ENCODE results near the gene F2. TPM values are rescaled to one million over a fixed set of nuclear protein-coding genes. Genes with fewer than 3 reads are reported as not detected.

Gene F2
- total and polyA plus RNA-seq, 2 donors (not counting 1 experiment from before 2014, with no cell fraction given): not detected

GRCh38 chr11:46743043-46743442 is 24.0 kb downstream of the F2 start:
- no peak overlapping the region for H3K4me3 ChIP-seq (replicated peaks in 1 of 4; ENCODE audit: control extremely low read depth in 1 of 4, insufficient read depth in 1 of 4, low read depth in 3 of 4, low read length in 4 of 4)
- H2AFZ ChIP-seq (ENCODE audit: low read length): no peak overlapping the region
- H3K9ac ChIP-seq (ENCODE audit: insufficient read depth, low read length): no peak overlapping the region
- H3K36me3 ChIP-seq (ENCODE audit: control insufficient read depth, insufficient read depth, low read length): peaks cover 9% of the 10 kb centered on the region
- H3K27ac ChIP-seq (ENCODE audit: insufficient read depth, low read length): no peak overlapping the region
- no peaks in the 10 kb centered on the region for H3K4me1 ChIP-seq (ENCODE audit: control insufficient read depth, extremely low read depth, insufficient read depth, low read length)
- no peaks in the 10 kb centered on the region for H3K27me3 ChIP-seq (ENCODE audit: control insufficient read depth, insufficient read depth, low read length)
- no peaks in the 10 kb centered on the region for H3K79me2 ChIP-seq (ENCODE audit: control insufficient read depth, insufficient read depth, low read length)
- DNase-seq (ENCODE audit: low read depth in 2 of 2): no peak
- TF ChIP-seq CTCF (conservative IDR thresholded peaks at IDR 0.05 in 1 of 2, IDR thresholded peaks at IDR 0.05 in 1 of 2; ENCODE audit: low read depth in 1 of 2, low read length in 2 of 2) (no peak), EZH2 (IDR thresholded peaks at IDR 0.05; ENCODE audit: low read length, missing control alignments) (no peak)
- no peaks in the 10 kb centered on the region for H4K20me1 ChIP-seq (ENCODE audit: control insufficient read depth, extremely low read depth, insufficient read depth, low read length)
- no peaks in the 10 kb centered on the region for H3K9me3 ChIP-seq (ENCODE audit: control insufficient read depth, insufficient read depth, low read depth, low read length)
- no peak overlapping the region for H3K4me2 ChIP-seq (ENCODE audit: extremely low read depth, insufficient read depth, low read length)

DNA sequence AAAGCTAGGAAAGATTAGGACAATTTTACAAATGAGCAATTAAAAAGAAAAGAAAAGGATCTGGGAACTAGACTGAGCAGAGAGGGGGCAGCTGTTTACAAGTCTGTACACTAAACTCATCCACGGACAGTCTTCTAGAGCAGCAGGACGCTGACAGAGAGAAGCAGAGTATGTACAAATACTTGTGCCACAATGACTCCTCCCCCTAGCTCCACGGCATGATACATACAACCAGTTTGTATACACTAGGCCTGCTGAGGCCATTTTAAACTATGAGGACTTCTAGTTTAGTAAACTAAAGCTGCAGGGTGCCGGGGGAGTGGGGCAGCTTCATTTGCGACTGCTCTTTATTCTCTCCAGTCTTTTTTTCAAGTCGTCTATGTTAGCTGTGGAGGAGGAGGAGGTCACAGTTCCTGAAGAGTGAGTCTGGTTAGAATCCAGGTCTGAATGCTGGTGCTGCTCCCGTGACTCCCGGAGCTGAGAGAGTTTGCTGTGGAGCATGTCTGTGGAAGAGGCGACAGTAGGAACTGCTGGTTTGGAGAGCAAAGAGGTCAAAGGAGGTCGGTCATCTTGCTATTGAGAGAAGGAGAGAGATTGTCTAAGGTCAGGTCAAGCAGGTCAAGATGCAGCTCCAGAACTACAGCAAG is 24.8 kb downstream of the F2 start:
- no peak overlapping the region for H2AFZ ChIP-seq (ENCODE audit: low read length)
- no peak for TF ChIP-seq CTCF (conservative IDR thresholded peaks at IDR 0.05 in 1 of 2, IDR thresholded peaks at IDR 0.05 in 1 of 2; ENCODE audit: low read depth in 1 of 2, low read length in 2 of 2)
- TF ChIP-seq EZH2 (IDR thresholded peaks at IDR 0.05; ENCODE audit: low read length, missing control alignments): no peak
- no peaks in the 10 kb centered on the region for H3K79me2 ChIP-seq (ENCODE audit: control insufficient read depth, insufficient read depth, low read length)
- H3K9me3 ChIP-seq (ENCODE audit: control insufficient read depth, insufficient read depth, low read depth, low read length): no peaks in the 10 kb centered on the region
- no peak overlapping the region for H3K4me2 ChIP-seq (ENCODE audit: extremely low read depth, insufficient read depth, low read length)
- H3K36me3 ChIP-seq (ENCODE audit: control insufficient read depth, insufficient read depth, low read length): peaks cover 9% of the 10 kb centered on the region
- no peak overlapping the region for H3K4me3 ChIP-seq (replicated peaks in 1 of 4; ENCODE audit: control extremely low read depth in 1 of 4, insufficient read depth in 1 of 4, low read depth in 3 of 4, low read length in 4 of 4)
- H4K20me1 ChIP-seq (ENCODE audit: control insufficient read depth, extremely low read depth, insufficient read depth, low read length): no peaks in the 10 kb centered on the region
- no peaks in the 10 kb centered on the region for H3K27me3 ChIP-seq (ENCODE audit: control insufficient read depth, insufficient read depth, low read length)
- H3K9ac ChIP-seq (ENCODE audit: insufficient read depth, low read length): no peak overlapping the region
- no peak for DNase-seq (ENCODE audit: low read depth in 2 of 2)
- no peak overlapping the region for H3K27ac ChIP-seq (ENCODE audit: insufficient read depth, low read length)
- H3K4me1 ChIP-seq (ENCODE audit: control insufficient read depth, extremely low read depth, insufficient read depth, low read length): no peaks in the 10 kb centered on the region

DNA sequence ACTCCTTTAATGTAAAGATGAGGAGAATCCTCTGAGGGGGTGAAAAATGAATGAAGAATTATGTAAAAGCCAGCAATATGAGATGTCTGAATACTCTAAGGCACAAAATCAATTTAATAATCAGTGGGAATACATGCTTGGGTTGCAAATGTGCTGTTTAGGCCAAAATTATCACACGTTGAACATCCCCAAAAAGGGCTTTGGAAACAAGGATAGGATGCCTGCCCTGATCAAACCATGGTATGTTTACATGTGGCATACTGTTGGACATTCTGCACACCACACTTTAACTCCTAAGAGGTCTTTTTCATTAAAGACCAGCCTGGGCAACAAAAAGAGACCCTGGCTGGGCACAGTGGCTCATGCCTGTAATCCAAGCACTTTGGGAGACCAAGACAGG is 26.3 kb downstream of the F2 start:
- Histone ChIP-seq H3K4me1 (ENCODE audit: control insufficient read depth, extremely low read depth, insufficient read depth, low read length) (no peaks in the 10 kb centered on the region), H3K9ac (ENCODE audit: insufficient read depth, low read length) (no peak overlapping the region), H4K20me1 (ENCODE audit: control insufficient read depth, extremely low read depth, insufficient read depth, low read length) (no peaks in the 10 kb centered on the region), H3K36me3 (ENCODE audit: control insufficient read depth, insufficient read depth, low read length) (peaks cover 11% of the 10 kb centered on the region), H3K27ac (ENCODE audit: insufficient read depth, low read length) (no peak overlapping the region), H2AFZ (ENCODE audit: low read length) (no peak overlapping the region), H3K4me3 (replicated peaks in 1 of 4; ENCODE audit: control extremely low read depth in 1 of 4, insufficient read depth in 1 of 4, low read depth in 3 of 4, low read length in 4 of 4) (no peak overlapping the region), H3K4me2 (ENCODE audit: extremely low read depth, insufficient read depth, low read length) (no peak overlapping the region), H3K79me2 (ENCODE audit: control insufficient read depth, insufficient read depth, low read length) (no peaks in the 10 kb centered on the region), H3K9me3 (ENCODE audit: control insufficient read depth, insufficient read depth, low read depth, low read length) (no peaks in the 10 kb centered on the region), H3K27me3 (ENCODE audit: control insufficient read depth, insufficient read depth, low read length) (no peaks in the 10 kb centered on the region)
- no peak for TF ChIP-seq CTCF (conservative IDR thresholded peaks at IDR 0.05 in 1 of 2, IDR thresholded peaks at IDR 0.05 in 1 of 2; ENCODE audit: low read depth in 1 of 2, low read length in 2 of 2)
- no peak for TF ChIP-seq EZH2 (IDR thresholded peaks at IDR 0.05; ENCODE audit: low read length, missing control alignments)
- DNase-seq (ENCODE audit: low read depth in 2 of 2): no peak

Data from fibroblast of lung (primary cell).